Measurements from ENCODE around the gene KY.

- TF ChIP-seq POLR2A (IDR thresholded peaks at IDR 0.05; ENCODE audit: low read length) (no peak), GATA1 (IDR thresholded peaks at IDR 0.05; ENCODE audit: low read depth, low read length) (no peak)
Observed at GRCh38 chr3:134564991-134565390, 85.8 kb downstream of the KY start.

All from erythroblast (primary cell).